Large intestine (tissue), 3 donors: ENCODE results near the gene DBN1. TPM values are rescaled to one million over a fixed set of nuclear protein-coding genes. Genes with fewer than 3 reads are reported as not detected.

Source experiments
- DNase-seq, 2 donors: peaks; one replicate each; pipeline versions ENCODE4 v3.0.0 to v3.0.0-alpha.2; 2013
- H3K27ac ChIP-seq: one replicate; pipeline ENCODE4 v1.5.1; 2013; ENCODE audit warnings: low read length
- H3K27me3 ChIP-seq: 2 replicates; pipeline ENCODE4 v1.6.1; 2013; ENCODE audit warnings: low read length; ENCODE audit not compliant: control insufficient read depth, insufficient read depth
- H3K36me3 ChIP-seq: 2 replicates; pipeline ENCODE4 v1.6.1; 2013; ENCODE audit warnings: low read length; ENCODE audit not compliant: control insufficient read depth, insufficient read depth
- H3K4me1 ChIP-seq: one replicate; pipeline ENCODE4 v1.6.1; 2013; ENCODE audit warnings: low read length; ENCODE audit not compliant: control insufficient read depth, insufficient read depth
- H3K4me3 ChIP-seq: one replicate; pipeline ENCODE4 v1.5.1; 2013; ENCODE audit warnings: low read length
- H3K9me3 ChIP-seq: one replicate; pipeline ENCODE4 v1.6.1; 2013; ENCODE audit warnings: mild to moderate bottlenecking, low read depth, low read length, moderate library complexity; ENCODE audit not compliant: control insufficient read depth
- WGBS: methylation state at CpG from one replicate; pipeline ENCODE4 v1.1.5; 2013; ENCODE audit warnings: low lambda C conversion rate; ENCODE audit not compliant: insufficient coverage; 5-methylcytosine and 5-hydroxymethylcytosine counted together
- polyA plus RNA-seq: library from polyadenylated mRNA; unstranded; fragments of 120-200 nt; gene quantifications from one replicate; pipeline ENCODE4 v1.2.1, GENCODE V29; 2013

DBN1 gene
- polyA plus RNA-seq, 1 donor, result 49.5 TPM

DNA sequence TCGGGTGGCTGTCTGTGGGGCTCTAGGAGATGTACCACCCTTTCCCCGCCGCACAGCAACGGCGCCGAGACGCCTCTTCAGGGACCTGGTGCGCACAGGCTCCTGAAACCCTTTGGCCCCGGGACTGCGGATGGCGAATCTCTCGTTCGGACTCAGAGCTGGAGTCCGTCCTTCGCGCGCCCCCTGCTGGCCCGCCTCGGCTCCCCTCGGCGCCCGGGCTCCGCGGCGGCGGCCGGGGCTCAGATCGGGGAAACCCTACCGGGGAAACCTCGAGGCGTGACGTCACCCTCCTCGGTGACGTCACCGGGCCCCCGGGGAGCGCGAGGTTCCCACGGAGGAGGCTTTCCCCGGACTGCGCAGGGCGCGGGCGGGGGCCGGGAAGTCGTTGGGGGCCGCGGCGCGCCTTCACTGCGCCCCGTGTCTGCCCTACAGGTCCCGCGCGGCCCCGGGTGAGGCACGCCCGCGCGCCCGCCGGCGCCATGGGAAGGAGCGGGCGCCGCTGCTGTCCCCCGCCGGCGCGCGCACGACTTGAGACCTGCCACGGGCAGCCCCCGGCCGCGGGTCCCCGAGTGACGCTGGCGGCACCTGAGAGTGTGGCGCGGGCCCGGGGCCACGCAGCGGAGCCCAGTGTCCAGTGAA is 18.9 kb downstream of the DBN1 start:
- peaks cover 11% of the 10 kb centered on the region for H3K27me3 ChIP-seq
- H3K4me1 ChIP-seq, result peaks cover 15% of the 10 kb centered on the region
- peaks cover 3% of the 10 kb centered on the region for H3K9me3 ChIP-seq
- WGBS, result no CpG with 5 or more reads among the region's 84 CpGs
- peaks cover 22% of the 10 kb centered on the region for H3K36me3 ChIP-seq
- peak overlapping the region; percentile 54 for H3K4me3 ChIP-seq
- DNase-seq, result peak; percentile 92
- peak overlapping the region; percentile 45 for H3K27ac ChIP-seq

DNA sequence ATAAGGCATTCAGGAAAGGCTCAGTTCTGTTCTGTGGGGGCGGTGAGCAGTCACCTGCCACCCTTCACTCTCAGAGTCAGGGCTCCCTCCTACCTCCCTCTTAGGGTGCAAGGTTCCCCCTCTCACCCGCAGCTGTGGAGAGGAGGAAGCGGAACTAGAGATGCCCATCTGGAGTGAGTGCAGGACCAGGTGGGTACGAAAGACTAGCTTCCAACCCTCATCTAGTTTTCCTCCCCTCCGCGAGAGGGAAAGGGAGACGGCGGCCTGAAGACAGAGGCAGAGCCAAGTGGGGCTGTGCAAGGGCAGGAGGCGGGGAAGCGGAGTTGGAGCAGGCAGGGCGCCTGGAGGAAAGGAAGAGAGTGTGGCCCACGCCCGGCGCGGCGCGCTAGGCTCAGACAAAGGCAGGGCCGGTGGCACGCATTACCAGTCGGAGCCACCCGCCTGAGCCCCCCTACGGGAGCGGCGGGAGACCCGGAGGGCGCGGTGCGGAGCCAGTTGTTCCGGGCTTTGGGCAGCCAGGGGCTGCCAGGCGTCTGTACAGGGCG is 19.5 kb downstream of the DBN1 start:
- Histone ChIP-seq H3K36me3 (peaks cover 17% of the 10 kb centered on the region), H3K9me3 (peaks cover 3% of the 10 kb centered on the region), H3K27me3 (peaks cover 16% of the 10 kb centered on the region), H3K4me1 (peaks cover 15% of the 10 kb centered on the region), H3K27ac (no peak overlapping the region), H3K4me3 (peak overlapping the region; percentile 54)
- DNase-seq, result peak in 1 of 2 donors; percentile 56
- WGBS, result no CpG with 5 or more reads among the region's 31 CpGs

DNA sequence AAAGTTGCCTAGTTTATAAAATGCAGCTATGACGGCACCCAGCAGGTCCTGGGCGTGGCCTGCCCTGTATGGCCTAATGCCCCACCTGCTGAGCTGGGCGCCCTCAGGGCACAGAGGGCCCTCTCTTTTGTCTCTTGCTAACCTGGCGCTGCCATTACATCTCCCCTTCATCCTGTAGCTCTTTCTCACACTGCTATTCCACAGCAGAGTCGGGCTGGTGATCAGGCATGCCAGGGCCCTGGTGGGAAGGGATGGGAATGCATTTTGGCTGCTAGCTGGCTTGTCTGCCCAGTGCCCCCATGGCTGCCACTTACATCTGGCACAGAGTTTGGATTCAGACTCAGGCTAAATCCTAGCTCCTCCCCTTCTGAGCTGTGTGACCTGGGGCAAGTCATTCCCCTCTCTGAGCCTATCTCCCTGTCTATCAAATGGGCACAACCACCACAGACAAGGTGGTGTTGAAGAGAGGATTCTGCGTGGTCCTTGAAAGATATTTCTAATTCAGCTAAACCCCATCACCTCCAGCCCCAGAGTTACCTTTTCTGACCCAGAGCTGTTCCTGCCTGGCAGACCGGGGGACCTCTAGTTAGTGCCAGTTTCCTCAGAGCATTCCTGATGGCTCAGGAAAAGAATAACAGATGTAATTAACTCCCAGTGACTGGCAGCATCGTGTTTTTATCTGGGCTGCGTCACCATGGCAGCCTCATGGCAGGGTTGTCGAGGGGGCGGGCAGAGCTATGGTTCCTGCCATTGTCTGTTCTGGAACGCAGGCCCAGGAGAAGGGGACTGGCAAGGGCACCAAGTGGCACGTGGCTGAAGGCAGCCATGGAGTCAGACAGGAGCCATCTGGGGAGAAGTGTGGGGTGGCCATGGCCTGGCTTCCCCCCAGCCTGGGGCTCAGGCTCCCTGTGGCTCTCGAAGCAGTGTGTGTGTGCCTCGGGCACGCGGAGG is 20.5 kb downstream of the DBN1 start:
- H3K4me3 ChIP-seq, result no peak overlapping the region
- peaks cover 3% of the 10 kb centered on the region for H3K9me3 ChIP-seq
- no peak overlapping the region for H3K27ac ChIP-seq
- 100% methylated on average over 1 of the region's 17 CpGs for WGBS
- H3K27me3 ChIP-seq, result peaks cover 26% of the 10 kb centered on the region
- H3K4me1 ChIP-seq, result peaks cover 15% of the 10 kb centered on the region
- DNase-seq, result no peak
- H3K36me3 ChIP-seq, result peaks cover 7% of the 10 kb centered on the region

DNA sequence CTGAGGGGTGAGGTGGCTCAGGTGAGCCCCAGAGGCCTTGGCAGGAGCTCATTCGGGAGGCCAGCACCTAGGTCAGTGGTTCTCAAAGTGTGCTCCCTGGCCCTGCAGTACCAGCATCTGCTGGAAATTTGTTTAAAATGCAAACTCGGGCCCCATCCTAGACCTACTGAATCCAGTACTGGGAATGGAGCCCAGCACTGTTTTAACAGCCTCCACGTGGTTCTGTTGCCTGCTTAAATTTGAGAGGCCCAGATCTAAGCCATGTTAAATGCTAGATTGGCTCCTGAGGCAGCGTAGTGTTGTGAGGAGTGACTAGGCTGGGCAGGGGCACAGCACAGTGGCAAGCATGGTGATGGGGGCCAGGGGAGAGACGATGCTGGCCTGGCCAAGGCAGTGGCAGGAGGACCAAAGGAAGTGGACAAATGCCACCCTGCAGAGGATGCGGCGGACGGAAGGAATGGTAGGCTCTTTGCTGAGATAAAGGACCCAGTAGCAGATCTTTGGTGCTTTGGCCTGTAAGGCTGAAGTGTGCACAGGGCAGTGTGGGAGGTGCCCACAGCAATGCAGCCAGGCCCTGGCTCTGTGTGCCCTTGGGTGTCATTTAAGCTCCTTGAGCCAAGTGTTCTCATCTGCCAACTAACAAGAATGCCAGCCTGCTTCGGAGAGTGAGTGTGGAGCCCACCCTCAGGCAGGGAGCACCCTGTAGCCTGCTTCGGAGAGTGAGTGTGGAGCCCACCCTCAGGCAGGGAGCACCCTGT is 22.6 kb downstream of the DBN1 start:
- WGBS, result no CpG with 5 or more reads among the region's 10 CpGs
- Histone ChIP-seq H3K4me3 (no peak overlapping the region), H3K4me1 (peaks cover 17% of the 10 kb centered on the region), H3K27ac (no peak overlapping the region), H3K27me3 (peaks cover 40% of the 10 kb centered on the region), H3K36me3 (no peaks in the 10 kb centered on the region), H3K9me3 (no peaks in the 10 kb centered on the region)
- no peak for DNase-seq

DNA sequence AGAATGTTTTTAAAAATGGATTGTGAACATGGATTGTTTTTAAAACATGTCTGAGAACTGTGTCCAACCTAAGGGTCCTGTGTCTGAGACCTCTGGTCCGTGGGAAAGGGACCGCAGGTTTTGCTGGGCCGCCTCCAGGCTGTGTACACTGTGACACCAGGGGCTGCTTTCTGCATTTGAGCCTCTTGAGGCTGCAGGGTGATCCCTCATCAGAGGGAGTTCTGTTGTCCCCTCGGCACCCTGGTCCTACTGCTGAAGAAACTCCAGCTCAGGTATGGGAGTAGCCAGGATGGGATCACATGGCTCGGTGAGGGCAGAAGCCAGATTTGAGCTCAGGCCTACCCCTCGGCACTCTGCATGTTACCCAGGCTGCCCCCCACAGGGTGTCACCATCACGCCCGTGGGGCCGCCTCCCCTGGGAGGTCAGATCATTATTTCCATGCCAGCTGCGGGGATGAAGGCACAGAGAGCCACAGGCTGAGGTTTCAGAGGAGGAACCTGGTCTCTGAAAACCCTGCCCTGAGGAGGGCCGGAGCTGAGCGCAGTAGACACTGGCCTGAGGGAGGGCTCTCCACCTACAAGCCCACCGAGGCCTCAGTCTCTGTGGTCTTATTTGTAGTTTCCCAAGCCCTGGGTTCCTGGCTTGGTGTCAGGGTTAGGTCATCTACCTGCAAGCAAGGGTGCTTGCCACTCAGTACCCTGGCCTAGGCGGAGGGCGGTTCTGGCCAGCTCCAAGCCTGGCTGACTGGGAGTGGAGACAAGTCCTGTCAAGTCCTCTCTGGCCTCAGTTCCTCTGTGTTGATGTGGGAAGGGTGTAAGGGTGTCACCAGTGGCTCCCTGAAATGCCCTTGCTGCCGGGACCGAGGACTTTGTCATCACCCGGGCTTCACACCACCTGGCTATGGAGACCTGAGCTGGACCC is 24.0 kb downstream of the DBN1 start:
- no CpG with 5 or more reads among the region's 18 CpGs for WGBS
- Histone ChIP-seq H3K27me3 (peaks cover 44% of the 10 kb centered on the region), H3K4me1 (peaks cover 18% of the 10 kb centered on the region), H3K27ac (no peak overlapping the region), H3K36me3 (no peaks in the 10 kb centered on the region), H3K4me3 (no peak overlapping the region), H3K9me3 (no peaks in the 10 kb centered on the region)
- no peak for DNase-seq

DNA sequence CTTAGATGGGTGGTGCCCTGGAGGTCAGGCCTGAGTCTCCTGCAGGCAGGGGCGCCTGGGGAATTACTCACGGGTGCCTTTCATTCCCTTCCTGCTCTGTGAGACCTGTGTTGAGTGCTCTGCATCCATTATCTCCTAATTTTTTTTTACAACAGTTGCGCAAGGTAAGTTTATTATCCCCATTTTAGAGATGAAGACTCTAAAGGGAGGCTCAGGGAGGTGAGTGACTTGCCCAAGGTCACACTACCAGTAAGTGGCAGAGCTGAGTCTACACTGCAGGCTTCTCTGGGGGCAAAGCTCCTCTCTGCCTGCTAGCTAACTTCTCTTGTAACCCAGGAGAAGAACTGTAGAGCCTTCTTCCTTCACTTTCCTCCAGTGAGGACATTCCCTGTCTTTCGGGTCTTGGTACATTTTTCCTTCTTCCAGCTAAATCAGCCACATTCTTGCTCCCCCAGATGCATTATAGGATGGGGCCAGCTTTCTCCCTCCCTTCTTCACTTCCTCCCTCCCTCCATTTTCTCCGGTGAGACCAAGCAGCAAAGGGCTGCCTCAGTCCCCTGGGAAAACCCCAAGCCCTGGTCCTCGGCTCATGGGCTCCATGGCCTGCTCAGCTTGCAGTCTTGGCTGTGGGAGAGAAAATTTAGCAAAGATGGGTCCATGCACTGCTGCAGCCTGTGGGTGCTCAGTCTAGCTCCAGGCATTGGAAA is 25.0 kb downstream of the DBN1 start:
- no CpG with 5 or more reads among the region's 6 CpGs for WGBS

DNA sequence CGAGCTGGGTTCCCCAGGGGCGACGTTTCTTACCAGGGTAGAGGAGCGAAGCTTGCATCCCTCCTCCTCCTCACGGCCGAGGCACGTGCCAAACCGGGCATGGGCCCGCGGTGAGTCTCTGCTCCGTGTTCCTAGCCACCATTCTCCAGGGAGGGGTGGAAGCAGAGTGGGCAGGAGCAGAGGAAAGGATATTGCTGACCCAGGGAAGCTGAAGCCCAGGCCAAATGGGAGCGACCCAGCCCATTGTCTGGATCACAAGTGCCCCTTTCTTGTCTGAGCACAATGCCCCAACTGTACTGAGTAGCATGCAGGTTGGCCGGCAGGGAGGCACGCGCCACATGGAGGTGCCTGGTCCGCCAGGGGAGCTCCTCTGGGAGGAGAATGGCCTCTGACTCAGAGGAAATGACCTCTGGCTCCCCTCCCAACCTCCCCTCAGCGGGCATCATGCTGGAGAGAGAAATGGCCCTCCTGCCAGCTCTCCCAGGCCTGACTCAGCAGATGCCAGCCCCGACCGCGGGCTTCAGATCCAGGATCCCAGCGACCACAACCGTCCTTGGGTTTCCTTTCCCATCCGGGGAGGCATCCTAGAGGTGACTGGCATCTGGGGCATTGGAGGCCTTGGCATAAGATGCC is 25.7 kb downstream of the DBN1 start:
- Histone ChIP-seq H3K27me3 (peaks cover 37% of the 10 kb centered on the region), H3K4me3 (no peak overlapping the region), H3K36me3 (peaks cover 3% of the 10 kb centered on the region), H3K27ac (no peak overlapping the region), H3K9me3 (no peaks in the 10 kb centered on the region), H3K4me1 (peaks cover 9% of the 10 kb centered on the region)
- no CpG with 5 or more reads among the region's 23 CpGs for WGBS
- peak in 1 of 2 donors; percentile 40 for DNase-seq

More for the DNA sequence above, 25.0 kb downstream of the DBN1 start:
- H3K4me1 ChIP-seq, result peaks cover 9% of the 10 kb centered on the region
- no peaks in the 10 kb centered on the region for H3K9me3 ChIP-seq
- H3K4me3 ChIP-seq, result no peak overlapping the region
- no peak for DNase-seq
- peaks cover 40% of the 10 kb centered on the region for H3K27me3 ChIP-seq
- no peak overlapping the region for H3K27ac ChIP-seq
- H3K36me3 ChIP-seq, result peaks cover 2% of the 10 kb centered on the region

DNA sequence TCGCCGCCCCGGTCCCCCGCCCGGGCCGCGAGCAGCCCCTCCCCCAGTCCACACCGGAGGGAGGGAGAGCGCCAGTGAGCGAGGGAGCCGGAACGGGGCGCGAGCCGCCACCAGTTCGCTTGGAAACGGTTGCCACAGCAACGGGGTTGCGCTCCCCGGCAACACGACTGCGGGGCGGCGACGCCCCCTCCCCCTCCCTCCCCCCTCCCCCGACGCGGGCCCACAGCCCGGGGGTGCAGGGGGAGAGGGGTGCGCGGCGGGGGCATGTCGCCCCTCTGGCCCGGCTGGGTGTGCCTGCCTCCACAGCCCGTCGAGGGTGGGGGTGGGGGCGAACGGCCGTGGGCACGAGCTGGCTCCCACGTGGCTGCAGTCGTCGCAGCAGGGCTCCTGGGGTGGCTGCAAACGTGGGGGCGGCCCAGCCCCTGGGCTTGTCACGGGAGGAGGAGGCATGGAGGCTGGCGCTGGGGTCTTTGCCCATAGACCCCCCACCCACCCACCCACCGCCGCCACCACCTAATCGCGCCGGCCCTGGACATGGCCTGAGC is 26.3 kb downstream of the DBN1 start:
- H3K27me3 ChIP-seq, result peaks cover 37% of the 10 kb centered on the region
- no CpG with 5 or more reads among the region's 52 CpGs for WGBS
- H3K4me1 ChIP-seq, result peaks cover 9% of the 10 kb centered on the region
- no peak overlapping the region for H3K4me3 ChIP-seq
- peak in 1 of 2 donors; percentile 46 for DNase-seq
- peaks cover 9% of the 10 kb centered on the region for H3K36me3 ChIP-seq
- H3K9me3 ChIP-seq, result no peaks in the 10 kb centered on the region
- no peak overlapping the region for H3K27ac ChIP-seq
